Psoas muscle (tissue), 8 donors: ENCODE measurements around the gene SLC46A2. TPM values are rescaled to one million over a fixed set of nuclear protein-coding genes. Genes with fewer than 3 reads are reported as not detected.
A peak's percentile ranks its signal among the peaks of the same experiment; 100 is the strongest.

Source experiments
- ATAC-seq, 4 donors: fragments of 200-7000 bp; cut with Tn5 transposase; one replicate each; pipeline ENCODE4 v1.9.1; 2020; ENCODE audit warnings: moderate library complexity in 3 of 4, mild to moderate bottlenecking in 2 of 4
- DNase-seq, 2 donors: peaks; one replicate each; pipeline ENCODE4 v3.0.0-alpha.2; 2020
- H3K27ac ChIP-seq: fragments of 200-600 bp; one replicate; pipeline ENCODE4 v1.8.0; 2022
- H3K27me3 ChIP-seq, 3 donors: fragments of 200-600 bp in 1 of 3; one replicate each; pipeline versions ENCODE4 v1.6.1 to v1.8.0; 2013 to 2022; ENCODE audit warnings: low read length in 2 of 3, mild to moderate bottlenecking in 2 of 3, moderate library complexity in 1 of 3; ENCODE audit not compliant: insufficient read depth in 3 of 3
- H3K36me3 ChIP-seq, 2 donors: fragments of 200-600 bp in 1 of 2; one replicate each; pipeline versions ENCODE4 v1.6.1 to v1.8.0; 2013 to 2022; ENCODE audit warnings: low read depth in 1 of 2, mild to moderate bottlenecking in 1 of 2, moderate library complexity in 1 of 2; ENCODE audit not compliant: insufficient read depth in 1 of 2
- H3K4me1 ChIP-seq: fragments of 200-600 bp; one replicate; pipeline ENCODE4 v1.8.0; 2022
- H3K4me3 ChIP-seq: fragments of 200-600 bp; one replicate; pipeline ENCODE4 v1.8.0; 2022; ENCODE audit warnings: mild to moderate bottlenecking
- H3K9me3 ChIP-seq: fragments of 200-600 bp; one replicate; pipeline ENCODE4 v1.8.0; 2022
- CTCF ChIP-seq: fragments of 200-600 bp; IDR thresholded peaks from one replicate; pipeline ENCODE4 v1.8.0; 2022; ENCODE audit warnings: antibody characterized with exemption
- WGBS, 3 donors: extraction: QIAGEN DNeasy Blood & Tissue Kit; methylation state at CpG; one replicate each; pipeline versions ENCODE4 v1.1.6 to v1.1.7; 2013; 5-methylcytosine and 5-hydroxymethylcytosine counted together
- intact Hi-C, 2 donors: fragments of 100-400 bp; cut with DNase I; formaldehyde crosslinking; loops; one replicate each; pipeline versions ENCODE4 v1.11.0 to v1.14.2; 2022
- polyA plus RNA-seq, 3 donors: library from polyadenylated mRNA; stranded (reverse); fragments of 200-250 nt; gene quantifications; one replicate each; pipeline ENCODE4 v1.2.3, GENCODE V29; 2013
- total RNA-seq, 4 donors: library from RNA; stranded (reverse); fragmentation: NEBNext Ultra II Directional in 2 of 4; extraction: Animal tissue kit (Norgen Biotek cat#: 25700) in 2 of 4; gene quantifications; one replicate each; pipeline versions ENCODE4 v1.2.1 to v1.2.4, GENCODE V29; 2021 to 2023
- donor health status: healthy with polysubstance abuse.
- donor health status: DM: no; HTN: no; CAD: no; lungs with moderate emphysema.
- donor health status: Bipolar disorder and iron deficiency.
- donor health status: healthy.
- donor health status: DM: yes; HTN: yes; CAD: no.
- donor health status: DM: no; HTN: no; CAD: no.
- donor health status: DM: no; HTN: no; CAD: no.
- donor health status: DM: yes; HTN: yes; CAD: no.

The SLC46A2 gene
- total and polyA plus RNA-seq, 7 donors: 0.01 TPM; not detected in 6

- H3K9me3 ChIP-seq: no peaks in the 10 kb centered on the region
- H3K27ac ChIP-seq: no peak overlapping the region
- DNase-seq (no peak), ATAC-seq (peak in 2 of 4 donors; percentile 26 to 30)
- intact Hi-C loops: no loop called here
- 82 to 87% (median 85%) methylated on average over 19 of the region's 19 CpGs for WGBS, 3 donors
- peaks cover 0 to 5% of the 10 kb centered on the region in 2 donors for H3K36me3 ChIP-seq
- no peaks in the 10 kb centered on the region for H3K27me3 ChIP-seq
- H3K4me1 ChIP-seq: no peaks in the 10 kb centered on the region
- no peak overlapping the region for H3K4me3 ChIP-seq
- no peak for TF ChIP-seq CTCF
Measured at GRCh38 chr9:112861638-112862555, 28.8 kb downstream of the SLC46A2 start.

GRCh38 chr9:112861155-112861554 lies 29.5 kb downstream of the SLC46A2 start:
- no peaks in the 10 kb centered on the region for H3K4me1 ChIP-seq
- intact Hi-C loops: no loop called here
- DNase-seq (no peak), ATAC-seq (no peak)
- TF ChIP-seq CTCF: no peak
- no peaks in the 10 kb centered on the region for H3K9me3 ChIP-seq
- 84 to 90% (median 90%) methylated on average over 3 of the region's 3 CpGs for WGBS, 3 donors
- no peak overlapping the region for H3K4me3 ChIP-seq
- no peaks in the 10 kb centered on the region for H3K27me3 ChIP-seq
- H3K27ac ChIP-seq: no peak overlapping the region
- peaks cover 0 to 4% of the 10 kb centered on the region in 2 donors for H3K36me3 ChIP-seq

DNA sequence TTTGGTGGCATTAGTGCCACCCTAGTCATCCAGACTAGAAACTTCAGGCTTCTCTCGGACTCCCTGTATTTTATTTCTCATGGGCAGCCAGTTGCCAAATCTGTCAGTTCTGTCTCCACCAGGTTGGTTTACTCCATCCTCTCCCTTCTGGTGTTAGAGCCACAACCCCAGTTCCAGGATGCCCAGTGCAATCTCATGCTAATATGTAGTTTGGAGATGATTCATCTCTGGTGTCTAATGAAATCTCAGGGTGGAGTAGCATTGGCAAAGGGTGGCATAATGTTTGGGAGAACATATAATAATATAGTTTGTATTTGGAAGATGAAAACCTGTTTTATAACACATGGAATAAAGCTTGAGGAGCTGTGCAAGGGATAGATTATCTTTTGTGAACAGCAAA lies 30.2 kb downstream of the SLC46A2 start:
- WGBS, 3 donors: 79 to 96% (median 91%) methylated on average over 1 of the region's 1 CpG
- DNase-seq (no peak), ATAC-seq (no peak)
- intact Hi-C loops: no loop called here
- H3K27me3 ChIP-seq: no peaks in the 10 kb centered on the region
- no peaks in the 10 kb centered on the region for H3K9me3 ChIP-seq
- H3K4me1 ChIP-seq: no peaks in the 10 kb centered on the region
- no peak for TF ChIP-seq CTCF
- H3K27ac ChIP-seq: no peak overlapping the region
- no peak overlapping the region for H3K4me3 ChIP-seq
- no peaks in the 10 kb centered on the region for H3K36me3 ChIP-seq

DNA sequence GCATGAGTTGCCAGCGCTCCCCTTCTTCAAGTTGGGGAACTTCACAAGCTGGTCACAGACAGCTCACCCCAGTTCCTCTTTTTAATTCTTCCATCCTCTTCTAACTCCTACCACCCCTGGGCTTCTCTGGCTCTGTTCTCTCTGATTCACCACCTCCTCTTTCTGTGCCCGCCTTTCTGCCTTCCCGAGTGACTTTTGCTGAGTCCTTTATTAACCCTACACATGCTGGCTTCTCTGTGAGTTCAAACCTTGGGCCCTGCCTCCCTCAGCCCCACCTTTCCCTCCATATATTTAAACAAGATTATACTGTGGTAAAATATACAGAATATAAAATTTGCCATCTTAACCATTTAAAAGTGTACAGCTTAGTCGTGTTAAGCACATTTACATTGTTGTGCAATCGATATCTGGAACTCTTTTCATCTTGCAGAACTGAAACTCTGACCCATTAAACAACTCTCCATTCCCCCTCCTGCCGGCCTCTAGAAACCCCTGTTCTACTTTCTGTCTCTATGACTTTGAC lies 32.0 kb downstream of the SLC46A2 start:
- 61 to 71% (median 67%) methylated on average over 6 of the region's 6 CpGs for WGBS, 3 donors
- peaks cover 10% of the 10 kb centered on the region for H3K4me1 ChIP-seq
- no peak for DNase-seq

More for the DNA sequence above, 32.0 kb downstream of the SLC46A2 start:
- ATAC-seq: no peak
- Histone ChIP-seq H3K36me3 (no peaks in the 10 kb centered on the region), H3K27me3 (no peaks in the 10 kb centered on the region), H3K4me3 (no peak overlapping the region), H3K9me3 (no peaks in the 10 kb centered on the region), H3K27ac (no peak overlapping the region)
- TF ChIP-seq CTCF: no peak
- intact Hi-C loops: no loop called here
